ENCODE data around the gene KIF6.
"Not testable (repeated sequence)": the region's sequence is repeated elsewhere in the genome, so short reads cannot be mapped to it uniquely, and the experiment has no call there.

KIF6 gene

DNA sequence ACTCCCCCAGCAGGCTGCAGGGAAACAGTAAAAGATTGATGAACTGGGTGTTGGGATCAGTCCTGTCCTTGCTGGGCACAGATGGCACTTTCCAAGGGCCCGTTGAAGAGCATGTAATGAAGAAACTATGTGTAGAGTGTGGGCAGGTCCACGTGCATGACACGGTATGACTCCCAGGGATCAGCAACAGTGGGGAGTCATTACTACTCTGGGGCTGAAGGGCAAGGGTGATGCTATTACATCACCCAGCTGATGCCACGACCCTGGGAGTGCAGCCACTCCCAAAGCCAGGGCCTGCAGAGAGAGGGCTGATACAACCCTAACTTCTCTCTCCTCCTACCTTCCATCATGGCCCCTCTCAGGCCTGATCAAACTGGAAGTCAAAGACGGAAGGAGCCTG, 431.1 kb downstream of the KIF6 start:
- in situ Hi-C loops (cut with HindIII; ENCODE audit: low sequenced_read_pairs): no loop called here
- no peak for DNase-seq (ENCODE audit: low read depth)
- TF ChIP-seq, protein P1, sequence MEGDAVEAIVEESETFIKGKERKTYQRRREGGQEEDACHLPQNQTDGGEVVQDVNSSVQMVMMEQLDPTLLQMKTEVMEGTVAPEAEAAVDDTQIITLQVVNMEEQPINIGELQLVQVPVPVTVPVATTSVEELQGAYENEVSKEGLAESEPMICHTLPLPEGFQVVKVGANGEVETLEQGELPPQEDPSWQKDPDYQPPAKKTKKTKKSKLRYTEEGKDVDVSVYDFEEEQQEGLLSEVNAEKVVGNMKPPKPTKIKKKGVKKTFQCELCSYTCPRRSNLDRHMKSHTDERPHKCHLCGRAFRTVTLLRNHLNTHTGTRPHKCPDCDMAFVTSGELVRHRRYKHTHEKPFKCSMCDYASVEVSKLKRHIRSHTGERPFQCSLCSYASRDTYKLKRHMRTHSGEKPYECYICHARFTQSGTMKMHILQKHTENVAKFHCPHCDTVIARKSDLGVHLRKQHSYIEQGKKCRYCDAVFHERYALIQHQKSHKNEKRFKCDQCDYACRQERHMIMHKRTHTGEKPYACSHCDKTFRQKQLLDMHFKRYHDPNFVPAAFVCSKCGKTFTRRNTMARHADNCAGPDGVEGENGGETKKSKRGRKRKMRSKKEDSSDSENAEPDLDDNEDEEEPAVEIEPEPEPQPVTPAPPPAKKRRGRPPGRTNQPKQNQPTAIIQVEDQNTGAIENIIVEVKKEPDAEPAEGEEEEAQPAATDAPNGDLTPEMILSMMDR (IDR thresholded peaks at IDR 0.05; ENCODE audit: low read depth, low read length, missing control alignments): no peak
- H3K4me3 ChIP-seq (ENCODE audit: low read depth, low read length): no peak overlapping the region

DNA sequence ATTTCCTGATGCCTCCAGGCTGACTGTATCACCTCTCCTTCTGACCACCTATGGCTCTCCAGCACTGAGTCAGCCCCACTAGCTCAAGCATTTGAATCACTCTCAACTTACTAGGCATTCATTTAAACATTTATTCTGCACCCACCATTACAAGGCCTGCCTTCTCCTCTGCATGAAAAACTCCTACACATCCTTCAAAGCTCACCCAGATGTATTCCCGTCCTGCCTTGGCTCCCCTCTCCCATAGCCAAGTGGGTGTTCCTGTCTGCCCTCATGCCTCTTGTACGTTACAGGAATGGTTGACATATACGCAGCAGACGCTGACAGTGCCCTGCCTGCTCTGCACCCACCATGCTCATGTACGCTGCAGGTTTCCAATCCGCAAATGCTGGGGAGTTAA, 432.6 kb downstream of the KIF6 start:
- TF ChIP-seq, protein P1 (IDR thresholded peaks at IDR 0.05; ENCODE audit: low read depth, low read length, missing control alignments): no peak
- in situ Hi-C loops (cut with HindIII; ENCODE audit: low sequenced_read_pairs): no loop called here
- H3K4me3 ChIP-seq (ENCODE audit: low read depth, low read length): no peak overlapping the region
- no peak for DNase-seq (ENCODE audit: low read depth)

DNA sequence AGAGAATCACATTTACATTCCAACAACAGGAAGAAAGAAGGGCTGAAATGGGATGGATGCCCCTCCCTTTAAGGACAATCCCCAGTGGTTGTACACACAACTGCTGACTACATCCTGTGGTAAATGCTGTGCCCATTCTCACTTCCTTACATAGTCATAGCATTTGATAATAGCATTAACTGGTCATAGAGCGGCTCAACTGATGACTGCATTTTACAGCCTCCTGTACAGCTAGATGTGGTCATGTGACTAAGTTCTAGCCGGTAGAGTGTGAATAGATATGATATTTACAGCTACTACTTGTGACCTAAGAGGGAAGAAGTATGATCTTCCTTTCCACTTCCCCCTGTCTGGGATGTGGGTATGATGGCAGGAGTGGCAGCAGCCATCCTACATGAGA, 435.7 kb downstream of the KIF6 start:
- no peak for DNase-seq (ENCODE audit: low read depth)
- in situ Hi-C loops (cut with HindIII; ENCODE audit: low sequenced_read_pairs): no loop called here

DNA sequence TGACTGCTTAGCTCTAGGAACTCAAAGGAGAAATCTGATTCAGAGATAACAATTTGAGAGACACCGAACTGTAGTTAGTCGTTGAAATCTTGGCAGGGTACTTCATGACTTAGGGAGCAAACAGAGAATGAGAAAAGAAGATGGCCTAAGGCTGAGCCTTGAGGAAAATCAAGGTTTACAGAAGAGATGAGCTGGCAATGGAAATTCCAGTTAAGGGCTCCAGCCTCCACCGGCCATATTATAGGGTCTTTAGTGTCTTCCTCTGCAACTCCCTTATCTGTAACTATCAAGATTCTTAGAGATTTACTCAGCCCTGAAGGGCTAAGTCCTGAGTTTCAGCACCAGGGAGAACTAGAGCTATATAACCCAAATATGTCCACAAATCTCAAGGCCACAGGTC, 437.6 kb downstream of the KIF6 start:
- no peak overlapping the region for H3K4me3 ChIP-seq (ENCODE audit: low read depth, low read length)
- TF ChIP-seq, protein P1 (IDR thresholded peaks at IDR 0.05; ENCODE audit: low read depth, low read length, missing control alignments): no peak
- in situ Hi-C loops (cut with HindIII; ENCODE audit: low sequenced_read_pairs): no loop called here
- no peak for DNase-seq (ENCODE audit: low read depth)

More for the DNA sequence above, 435.7 kb downstream of the KIF6 start:
- no peak overlapping the region for H3K4me3 ChIP-seq (ENCODE audit: low read depth, low read length)
- TF ChIP-seq, protein P1 (IDR thresholded peaks at IDR 0.05; ENCODE audit: low read depth, low read length, missing control alignments): no peak

DNA sequence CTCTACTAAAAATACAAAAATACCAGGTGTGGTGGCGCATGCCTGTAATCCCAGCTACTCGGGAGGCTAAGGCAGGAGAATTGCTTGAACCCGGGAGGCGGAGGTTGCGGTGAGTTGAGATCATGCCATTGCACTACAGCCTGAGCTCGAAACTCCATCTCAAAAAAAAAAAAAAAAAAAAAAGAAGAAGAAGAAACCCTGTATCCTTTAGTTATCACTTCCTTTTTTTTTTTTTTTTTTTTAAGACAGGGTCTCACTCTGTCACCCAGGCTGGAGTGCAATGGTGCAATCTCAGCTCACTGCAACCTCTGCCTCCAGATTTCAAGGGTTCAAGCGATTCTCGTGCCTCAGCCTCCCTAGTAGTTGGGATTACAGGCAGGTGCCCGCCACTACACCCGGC, 438.6 kb downstream of the KIF6 start:
- DNase-seq (ENCODE audit: low read depth); H3K4me3 ChIP-seq (ENCODE audit: low read depth, low read length); in situ Hi-C loops (cut with HindIII; ENCODE audit: low sequenced_read_pairs): not testable (repeated sequence)

DNA sequence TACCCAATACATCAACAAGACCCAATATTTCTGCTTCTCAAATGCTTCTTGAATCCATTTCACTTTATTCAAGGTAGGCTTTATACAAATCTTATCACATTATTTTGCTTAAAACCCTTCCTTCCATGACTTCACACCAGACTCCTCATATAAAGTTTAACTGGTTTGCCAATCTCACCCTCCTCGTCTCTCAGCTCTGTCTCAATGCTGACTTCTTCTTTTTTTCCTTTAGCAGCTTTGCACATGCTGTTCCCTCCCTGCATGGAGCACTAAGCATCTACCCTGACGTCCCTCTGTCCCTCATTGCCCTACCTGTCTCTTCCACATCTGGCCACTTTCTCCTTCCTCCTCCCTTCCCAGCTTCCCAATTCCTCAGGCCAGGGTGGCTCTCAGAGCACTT, 442.4 kb downstream of the KIF6 start:
- H3K4me3 ChIP-seq (ENCODE audit: low read depth, low read length): no peak overlapping the region
- TF ChIP-seq, protein P1 (IDR thresholded peaks at IDR 0.05; ENCODE audit: low read depth, low read length, missing control alignments): no peak
- in situ Hi-C loops (cut with HindIII; ENCODE audit: low sequenced_read_pairs): no loop called here
- DNase-seq (ENCODE audit: low read depth): no peak

DNA sequence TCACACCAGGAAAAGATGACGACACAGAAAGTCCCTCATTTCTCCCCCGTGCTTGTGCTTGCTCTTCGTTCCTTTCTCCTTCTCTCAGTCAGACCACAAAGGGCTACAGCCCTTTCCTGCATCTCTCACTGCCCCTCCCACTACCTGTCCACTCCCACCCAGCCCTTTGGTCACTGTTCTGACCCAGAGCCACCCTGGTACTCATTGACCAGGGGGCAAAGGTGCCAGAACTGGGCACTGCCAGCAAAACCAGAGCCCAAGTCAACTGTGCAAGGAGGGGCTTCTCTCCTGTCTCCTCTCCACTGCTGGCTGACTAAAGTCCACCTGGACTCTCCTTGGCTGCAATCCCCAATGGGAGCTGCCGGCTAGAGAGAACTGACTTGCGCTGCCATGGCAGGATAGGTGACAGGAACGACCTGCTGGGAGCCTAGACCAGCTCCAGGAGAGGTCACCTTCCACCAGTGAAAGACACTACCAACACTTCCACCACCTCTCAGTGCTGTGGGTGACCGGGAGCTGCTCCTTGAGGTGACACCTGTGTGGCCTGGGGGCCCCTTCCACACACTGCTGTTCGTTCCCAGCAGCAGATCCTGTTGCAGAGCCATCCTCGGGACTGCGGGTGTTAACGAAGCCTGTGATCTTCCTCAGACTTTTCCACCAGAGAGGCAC, 443.8 kb downstream of the KIF6 start:
- in situ Hi-C loops (cut with HindIII; ENCODE audit: low sequenced_read_pairs): no loop called here
- TF ChIP-seq, protein P1 (IDR thresholded peaks at IDR 0.05; ENCODE audit: low read depth, low read length, missing control alignments): no peak
- no peak for DNase-seq (ENCODE audit: low read depth)
- no peak overlapping the region for H3K4me3 ChIP-seq (ENCODE audit: low read depth, low read length)
